A549 (cell line): ENCODE data around the gene DNAI4. TPM values are rescaled to one million over a fixed set of nuclear protein-coding genes. Genes with fewer than 3 reads are reported as not detected.

Source experiments
- ATAC-seq, 2 experiments: fragments of 200-7000 bp in 1 of 2; fragments of >200 bp in 1 of 2; cut with Nextera tagmentation in 1 of 2; cut with Tn5 transposase in 1 of 2; 3 replicates each; pipeline versions ENCODE4 v1.8.0 to v1.9.1; 2018 to 2020; ENCODE audit warnings: mild to moderate bottlenecking in 1 of 2, moderate library complexity in 1 of 2
- CTCF ChIA-PET: fragments of 300-600 bp; sonication (Branson Sonifier 250); formaldehyde crosslinking; extraction: SDS; loops from one replicate; lab custom pipeline; 2021; ENCODE audit warnings: antibody characterized with exemption, inconsistent platforms; lab: Yijun Ruan, JAX
- POLR2A ChIA-PET: fragments of 350-600 bp; formaldehyde crosslinking; extraction: SDS; loops from one replicate; lab custom pipeline; 2021; ENCODE audit warnings: antibody characterized with exemption, inconsistent platforms; lab: Yijun Ruan, JAX
- DNase-seq, 2 experiments: peaks; one replicate each; pipeline versions ENCODE4 v3.0.0 to v3.0.0-alpha.2; 2011 to 2016; ENCODE audit warnings: low read depth in 1 of 2, low spot score in 1 of 2
- FAIRE-seq: peaks from 2 replicates; lab custom pipeline; 2011; peaks lifted over from hg19 to GRCh38; lab: Jason Lieb, UNC
- H3K27ac ChIP-seq, 2 experiments: fragments of >200 bp; sonication (Bioruptor Twin); formaldehyde crosslinking; 3 replicates each; pipeline ENCODE4 v1.5.1; 2016 to 2017
- H3K4me1 ChIP-seq: fragments of >200 bp; sonication (Bioruptor Twin); formaldehyde crosslinking; 3 replicates; pipeline ENCODE4 v1.6.1; 2016
- H3K4me2 ChIP-seq: fragments of >200 bp; sonication (Bioruptor Twin); formaldehyde crosslinking; 3 replicates; pipeline ENCODE4 v1.6.1; 2016
- H3K4me3 ChIP-seq: fragments of >200 bp; sonication (Bioruptor Twin); formaldehyde crosslinking; 3 replicates; pipeline ENCODE4 v1.5.1; 2016
- H3K9me3 ChIP-seq: fragments of >200 bp; sonication (Bioruptor Twin); formaldehyde crosslinking; 3 replicates; pipeline ENCODE4 v1.6.1; 2016
- CEBPB ChIP-seq, 2 experiments: fragments of >200 bp in 1 of 2; sonication (Bioruptor Twin) in 1 of 2; formaldehyde crosslinking in 1 of 2; IDR thresholded peaks; 2 replicates each; pipeline ENCODE4 v1.6.1; 2012 to 2016
- EHF ChIP-seq: fragments of 250-450 bp; sonication (Bioruptor Pico); IDR thresholded peaks from 2 replicates; pipeline ENCODE4 v1.5.0; 2020; ENCODE audit warnings: mild to moderate bottlenecking
- FOSL2 ChIP-seq, 2 experiments: fragments of 450-650 bp in 1 of 2; fragments of >200 bp in 1 of 2; sonication (Bioruptor Twin) in 1 of 2; formaldehyde crosslinking; IDR thresholded peaks; 2 replicates each; pipeline versions ENCODE4 v1.5.0 to v1.6.1; 2016 to 2020; ENCODE audit warnings: mild to moderate bottlenecking in 1 of 2, moderate library complexity in 1 of 2
- GATA3 ChIP-seq: IDR thresholded peaks from 2 replicates; pipeline ENCODE4 v1.6.1; 2012; ENCODE audit warnings: borderline replicate concordance
- HDAC2 ChIP-seq: fragments of 200-600 bp; sonication (generic); IDR thresholded peaks from 2 replicates; pipeline ENCODE4 v1.6.1; 2016
- HEYL ChIP-seq: fragments of 250-450 bp; sonication (Bioruptor Pico); IDR thresholded peaks from 2 replicates; pipeline ENCODE4 v1.8.0; 2021; ENCODE audit warnings: mild to moderate bottlenecking, moderate library complexity
- HOXB5 ChIP-seq: fragments of 250-450 bp; sonication (Bioruptor Pico); IDR thresholded peaks from 2 replicates; pipeline ENCODE4 v1.5.0; 2020; ENCODE audit warnings: mild to moderate bottlenecking, moderate library complexity
- JUNB ChIP-seq: fragments of >200 bp; sonication (Bioruptor Twin); formaldehyde crosslinking; IDR thresholded peaks from 2 replicates; pipeline ENCODE4 v1.6.1; 2016
- KDM1A ChIP-seq: fragments of 200-600 bp; sonication (generic); IDR thresholded peaks from 2 replicates; pipeline ENCODE4 v1.6.1; 2016; ENCODE audit warnings: low read depth, mild to moderate bottlenecking
- KDM5A ChIP-seq: fragments of 200-600 bp; sonication (generic); IDR thresholded peaks from 2 replicates; pipeline ENCODE4 v1.6.1; 2016; ENCODE audit warnings: antibody characterized with exemption, mild to moderate bottlenecking
- MAFK ChIP-seq: fragments of 450-650 bp; IDR thresholded peaks from 2 replicates; pipeline ENCODE4 v1.6.1; 2014; ENCODE audit not compliant: partially characterized antibody
- MYC ChIP-seq: IDR thresholded peaks from 2 replicates; pipeline ENCODE4 v1.6.1; 2012; ENCODE audit warnings: mild to moderate bottlenecking, inconsistent platforms, low read length, improper control_type of control experiment, borderline replicate concordance
- PHF8 ChIP-seq: fragments of 200-600 bp; sonication (generic); IDR thresholded peaks from 2 replicates; pipeline ENCODE4 v1.6.1; 2016; ENCODE audit warnings: low read depth, mild to moderate bottlenecking, antibody characterized with exemption, moderate library complexity, borderline replicate concordance
- POLR2A ChIP-seq: IDR thresholded peaks from 2 replicates; pipeline ENCODE4 v1.6.1; 2012; ENCODE audit warnings: mild to moderate bottlenecking, low read length
- RAD21 ChIP-seq, 2 experiments: fragments of >200 bp in 1 of 2; sonication (Bioruptor Twin) in 1 of 2; formaldehyde crosslinking in 1 of 2; IDR thresholded peaks in 1 of 2; conservative IDR thresholded peaks in 1 of 2; 2 replicates in 1 of 2; 3 replicates in 1 of 2; pipeline ENCODE4 v1.6.1; 2012 to 2018; ENCODE audit warnings: inconsistent platforms in 1 of 2
- RARB ChIP-seq: fragments of 250-450 bp; sonication (Bioruptor Pico); IDR thresholded peaks from 2 replicates; pipeline ENCODE4 v1.8.0; 2021; ENCODE audit warnings: mild to moderate bottlenecking, moderate library complexity
- RCOR1 ChIP-seq: fragments of 150-350 bp; IDR thresholded peaks from 2 replicates; pipeline ENCODE4 v1.6.1; 2014; ENCODE audit warnings: antibody characterized with exemption, low read length, low read depth
- SMC3 ChIP-seq: fragments of >200 bp; sonication (Bioruptor Twin); formaldehyde crosslinking; IDR thresholded peaks from 3 replicates; pipeline ENCODE4 v1.6.1; 2018; ENCODE audit warnings: inconsistent platforms
- ZC3H11A ChIP-seq: fragments of 450-650 bp; IDR thresholded peaks from 2 replicates; pipeline ENCODE4 v1.6.1; 2014; ENCODE audit warnings: antibody characterized with exemption, mild to moderate bottlenecking
- WGBS: methylation state at CpG from one replicate; pipeline ENCODE4 v1.1.6; 2017; ENCODE audit errors: missing lambda C conversion rate; 5-methylcytosine and 5-hydroxymethylcytosine counted together
- polyA plus RNA-seq, 4 experiments: library from polyadenylated mRNA; depleted of rRNA in 3 of 4; stranded (reverse); fragments of >200 nt; fragmentation: RNase III in 1 of 4; extraction: RNeasy Plus Mini Kit Qiagen cat#74134 plus additional on column Dnase treatment in 1 of 4; gene quantifications; 2 replicates in 3 of 4; 3 replicates in 1 of 4; pipeline ENCODE4 v1.2.3, GENCODE V29; 2011 to 2017
- TF ChIP-seq, protein P1 (sequence below): fragments of 250-450 bp; sonication (Bioruptor Pico); IDR thresholded peaks from 2 replicates; pipeline ENCODE4 v1.5.0; 2021; ENCODE audit warnings: mild to moderate bottlenecking, moderate library complexity, borderline replicate concordance
- TF ChIP-seq, protein P2 (sequence below): fragments of >200 bp; sonication (Bioruptor Twin); formaldehyde crosslinking; IDR thresholded peaks from 3 replicates; pipeline ENCODE4 v1.5.1; 2016

DNAI4 gene
- polyA plus RNA-seq, 2 of the 4 experiments (the other 2 are of a cell fraction) = 1.3 to 4.7 TPM

DNA sequence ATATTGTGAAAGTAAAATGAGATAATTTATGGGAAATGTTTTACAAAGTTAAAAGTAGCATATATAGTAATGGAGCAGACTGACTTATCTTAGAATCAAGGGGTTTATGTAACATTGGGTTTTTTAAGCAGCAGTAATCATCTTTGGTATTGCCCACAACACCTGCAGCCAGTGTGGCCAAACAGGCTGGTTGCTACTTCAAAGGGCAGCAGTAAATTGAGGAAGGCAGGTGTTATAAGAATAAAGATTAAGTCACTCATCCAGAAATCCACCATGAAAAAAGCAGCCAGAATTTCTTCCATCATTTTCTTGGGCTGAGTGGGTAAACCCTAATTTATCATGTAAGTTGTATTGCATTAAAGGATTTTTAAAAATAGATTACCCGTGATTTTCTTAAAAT lies 155.7 kb downstream of the DNAI4 start:
- WGBS = 35% methylated on average over 1 of the region's 1 CpG
- no peaks in the 10 kb centered on the region for H3K9me3 ChIP-seq
- CTCF ChIA-PET = no interaction called here
- no peak for ATAC-seq
- TF ChIP-seq HEYL (CRISPR knock-in tag) = no peak
- no peak for TF ChIP-seq PHF8
- TF ChIP-seq, protein P1, sequence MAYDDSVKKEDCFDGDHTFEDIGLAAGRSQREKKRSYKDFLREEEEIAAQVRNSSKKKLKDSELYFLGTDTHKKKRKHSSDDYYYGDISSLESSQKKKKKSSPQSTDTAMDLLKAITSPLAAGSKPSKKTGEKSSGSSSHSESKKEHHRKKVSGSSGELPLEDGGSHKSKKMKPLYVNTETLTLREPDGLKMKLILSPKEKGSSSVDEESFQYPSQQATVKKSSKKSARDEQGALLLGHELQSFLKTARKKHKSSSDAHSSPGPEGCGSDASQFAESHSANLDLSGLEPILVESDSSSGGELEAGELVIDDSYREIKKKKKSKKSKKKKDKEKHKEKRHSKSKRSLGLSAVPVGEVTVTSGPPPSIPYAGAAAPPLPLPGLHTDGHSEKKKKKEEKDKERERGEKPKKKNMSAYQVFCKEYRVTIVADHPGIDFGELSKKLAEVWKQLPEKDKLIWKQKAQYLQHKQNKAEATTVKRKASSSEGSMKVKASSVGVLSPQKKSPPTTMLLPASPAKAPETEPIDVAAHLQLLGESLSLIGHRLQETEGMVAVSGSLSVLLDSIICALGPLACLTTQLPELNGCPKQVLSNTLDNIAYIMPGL (CRISPR knock-in tag) = no peak
- TF ChIP-seq, protein P2, sequence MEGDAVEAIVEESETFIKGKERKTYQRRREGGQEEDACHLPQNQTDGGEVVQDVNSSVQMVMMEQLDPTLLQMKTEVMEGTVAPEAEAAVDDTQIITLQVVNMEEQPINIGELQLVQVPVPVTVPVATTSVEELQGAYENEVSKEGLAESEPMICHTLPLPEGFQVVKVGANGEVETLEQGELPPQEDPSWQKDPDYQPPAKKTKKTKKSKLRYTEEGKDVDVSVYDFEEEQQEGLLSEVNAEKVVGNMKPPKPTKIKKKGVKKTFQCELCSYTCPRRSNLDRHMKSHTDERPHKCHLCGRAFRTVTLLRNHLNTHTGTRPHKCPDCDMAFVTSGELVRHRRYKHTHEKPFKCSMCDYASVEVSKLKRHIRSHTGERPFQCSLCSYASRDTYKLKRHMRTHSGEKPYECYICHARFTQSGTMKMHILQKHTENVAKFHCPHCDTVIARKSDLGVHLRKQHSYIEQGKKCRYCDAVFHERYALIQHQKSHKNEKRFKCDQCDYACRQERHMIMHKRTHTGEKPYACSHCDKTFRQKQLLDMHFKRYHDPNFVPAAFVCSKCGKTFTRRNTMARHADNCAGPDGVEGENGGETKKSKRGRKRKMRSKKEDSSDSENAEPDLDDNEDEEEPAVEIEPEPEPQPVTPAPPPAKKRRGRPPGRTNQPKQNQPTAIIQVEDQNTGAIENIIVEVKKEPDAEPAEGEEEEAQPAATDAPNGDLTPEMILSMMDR = no peak
- no peak for TF ChIP-seq ZC3H11A
- TF ChIP-seq POLR2A = no peak
- no peak for TF ChIP-seq JUNB
- TF ChIP-seq KDM1A = no peak
- no peak for TF ChIP-seq RARB (CRISPR knock-in tag)
- TF ChIP-seq MAFK = no peak
- no peak for TF ChIP-seq MYC
- TF ChIP-seq, all 56 proteins: peak for 0
- DNase-seq (no peak), FAIRE-seq (no peak)
- Histone ChIP-seq H3K4me3 (no peak overlapping the region), H3K4me2 (no peak overlapping the region), H3K4me1 (no peaks in the 10 kb centered on the region), H3K27ac (no peak overlapping the region)
- POLR2A ChIA-PET = no interaction called here

DNA sequence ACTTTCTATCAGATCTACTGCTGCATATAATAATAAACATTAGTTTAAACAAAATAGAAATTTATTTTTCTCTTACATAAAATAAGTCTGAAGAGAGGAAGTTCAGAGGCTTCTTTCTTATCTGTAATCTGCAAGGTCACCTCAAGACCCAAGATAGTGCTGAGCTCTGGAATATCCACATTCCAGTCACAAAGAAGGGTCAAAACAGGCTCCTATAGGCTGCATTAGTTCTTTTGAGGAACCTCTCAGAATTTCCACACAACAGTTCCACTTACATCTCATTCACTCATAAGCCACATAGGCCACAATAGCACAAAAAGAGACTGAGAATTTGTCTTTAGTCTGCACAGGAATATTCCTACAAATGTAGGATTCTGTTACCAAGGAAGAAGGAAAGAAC lies 157.0 kb downstream of the DNAI4 start:
- Histone ChIP-seq H3K27ac (no peak overlapping the region), H3K4me1 (no peaks in the 10 kb centered on the region), H3K4me3 (no peak overlapping the region), H3K9me3 (0 out of 3 replicates have a peak, but pooled peaks cover 4% of the 10 kb centered on the region), H3K4me2 (no peak overlapping the region)
- FAIRE-seq (no peak), DNase-seq (no peak), ATAC-seq (no peak)
- ChIA-PET CTCF (interaction anchor here (4.0 kb wide), 1 partner anchor 381 kb away, joined by 23 read pairs; no protein-coding TSS in a partner anchor), POLR2A (no interaction called here)
- TF ChIP-seq FOSL2 (IDR thresholded peaks at IDR 0.05) (no peak), FOSL2 (CRISPR knock-in tag; IDR thresholded peaks at IDR 0.05) (no peak), HOXB5 (CRISPR knock-in tag) (no peak), POLR2A (no peak), KDM5A (no peak), HDAC2 (no peak), MAFK (no peak), RAD21 (conservative IDR thresholded peaks at IDR 0.05 in 1 of 2, IDR thresholded peaks at IDR 0.05 in 1 of 2) (no peak)

DNA sequence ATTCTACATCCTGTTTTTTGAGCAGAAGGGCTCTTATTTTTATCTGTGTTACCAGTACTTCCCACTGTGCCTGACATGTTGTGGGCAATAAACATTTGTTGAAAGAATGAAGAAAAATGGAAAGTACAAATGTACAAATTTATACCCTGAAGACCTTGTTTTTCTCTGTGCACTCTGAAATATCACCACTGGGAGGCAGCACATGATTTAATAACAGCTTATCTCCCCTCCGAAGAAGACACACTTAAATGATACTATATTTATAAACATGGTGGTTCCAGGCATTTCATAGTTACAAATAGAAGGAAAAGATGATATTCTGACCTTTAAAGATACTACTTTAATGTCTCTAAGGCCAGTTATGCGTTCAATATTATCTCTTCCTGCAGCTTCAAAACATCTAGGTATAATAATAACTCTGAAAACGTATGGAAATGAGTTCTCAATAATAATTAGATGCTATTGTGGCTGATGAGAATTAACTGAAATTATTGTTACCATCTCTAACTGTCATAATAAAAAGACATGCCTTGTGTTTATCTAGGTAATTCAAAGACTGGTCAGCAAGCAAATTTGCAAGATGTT lies 159.6 kb downstream of the DNAI4 start:
- Histone ChIP-seq H3K9me3 (0 out of 3 replicates have a peak, but pooled peaks cover 4% of the 10 kb centered on the region), H3K4me3 (no peak overlapping the region), H3K27ac (no peak overlapping the region), H3K4me2 (0 out of 3 replicates have a peak overlapping the region, but pooled peaks have one; percentile 5), H3K4me1 (no peaks in the 10 kb centered on the region)
- peak; percentile 14 to 38 for DNase-seq
- ChIA-PET CTCF (interaction anchor here (0.5 to 4.0 kb wide), 11 partner anchors 90 to 448 kb away, joined by 3 to 23 read pairs (median 4); partner anchors contain the start of genes DNAI4 and MIER1), POLR2A (interaction anchor here (0.6 to 1.5 kb wide), 2 partner anchors 160 to 213 kb away, joined by 3 to 5 read pairs; partner anchors contain the start of genes DNAI4 and MIER1)
- ATAC-seq = peak; percentile 59 to 76; a peak in 5 of 6 replicates
- TF ChIP-seq, protein P2 = peak; percentile 74
- TF ChIP-seq CEBPB (IDR thresholded peaks at IDR 0.05) (no peak), FOSL2 (IDR thresholded peaks at IDR 0.05) (no peak), FOSL2 (CRISPR knock-in tag; IDR thresholded peaks at IDR 0.05) (no peak), RAD21 (conservative IDR thresholded peaks at IDR 0.05 in 1 of 2, IDR thresholded peaks at IDR 0.05 in 1 of 2) (peak; percentile 71 to 81), GATA3 (no peak), EHF (no peak), RCOR1 (no peak), SMC3 (peak; percentile 62)
- WGBS = 4% methylated on average over 3 of the region's 3 CpGs
- FAIRE-seq = no peak
